A549 (cell line): ENCODE results near the gene MAP3K20. TPM values are rescaled to one million over a fixed set of nuclear protein-coding genes. Genes with fewer than 3 reads are reported as not detected.
"Not testable (repeated sequence)": the region's sequence is repeated elsewhere in the genome, so short reads cannot be mapped to it uniquely, and the experiment has no call there.

Experiments used
- ATAC-seq, 2 experiments: fragments of 200-7000 bp in 1 of 2; fragments of >200 bp in 1 of 2; cut with Nextera tagmentation in 1 of 2; cut with Tn5 transposase in 1 of 2; 3 replicates each; pipeline versions ENCODE4 v1.8.0 to v1.9.1; 2018 to 2020; ENCODE audit warnings: mild to moderate bottlenecking in 1 of 2, moderate library complexity in 1 of 2
- CTCF ChIA-PET: fragments of 300-600 bp; sonication (Branson Sonifier 250); formaldehyde crosslinking; extraction: SDS; loops from one replicate; lab custom pipeline; 2021; ENCODE audit warnings: antibody characterized with exemption, inconsistent platforms; lab: Yijun Ruan, JAX
- POLR2A ChIA-PET: fragments of 350-600 bp; formaldehyde crosslinking; extraction: SDS; loops from one replicate; lab custom pipeline; 2021; ENCODE audit warnings: antibody characterized with exemption, inconsistent platforms; lab: Yijun Ruan, JAX
- DNase-seq, 2 experiments: peaks; one replicate each; pipeline versions ENCODE4 v3.0.0 to v3.0.0-alpha.2; 2011 to 2016; ENCODE audit warnings: low read depth in 1 of 2, low spot score in 1 of 2
- FAIRE-seq: peaks from 2 replicates; lab custom pipeline; 2011; peaks lifted over from hg19 to GRCh38; lab: Jason Lieb, UNC
- H3K27ac ChIP-seq, 2 experiments: fragments of >200 bp; sonication (Bioruptor Twin); formaldehyde crosslinking; 3 replicates each; pipeline ENCODE4 v1.5.1; 2016 to 2017
- H3K4me1 ChIP-seq: fragments of >200 bp; sonication (Bioruptor Twin); formaldehyde crosslinking; 3 replicates; pipeline ENCODE4 v1.6.1; 2016
- H3K4me2 ChIP-seq: fragments of >200 bp; sonication (Bioruptor Twin); formaldehyde crosslinking; 3 replicates; pipeline ENCODE4 v1.6.1; 2016
- H3K4me3 ChIP-seq: fragments of >200 bp; sonication (Bioruptor Twin); formaldehyde crosslinking; 3 replicates; pipeline ENCODE4 v1.5.1; 2016
- H3K9me3 ChIP-seq: fragments of >200 bp; sonication (Bioruptor Twin); formaldehyde crosslinking; 3 replicates; pipeline ENCODE4 v1.6.1; 2016
- BCL3 ChIP-seq: fragments of >200 bp; sonication (Bioruptor Twin); formaldehyde crosslinking; IDR thresholded peaks from 3 replicates; pipeline ENCODE4 v1.6.1; 2016
- CTCF ChIP-seq: fragments of >200 bp; sonication (Bioruptor Twin); formaldehyde crosslinking; IDR thresholded peaks from 3 replicates; pipeline ENCODE4 v1.5.1; 2016
- EHF ChIP-seq: fragments of 250-450 bp; sonication (Bioruptor Pico); IDR thresholded peaks from 2 replicates; pipeline ENCODE4 v1.5.0; 2020; ENCODE audit warnings: mild to moderate bottlenecking
- EP300 ChIP-seq, 2 experiments: fragments of >200 bp; sonication (Bioruptor Twin); formaldehyde crosslinking; IDR thresholded peaks; 2 replicates in 1 of 2; 3 replicates in 1 of 2; pipeline ENCODE4 v1.6.1; 2016 to 2017
- ESRRA ChIP-seq: fragments of 150-350 bp; IDR thresholded peaks from 2 replicates; pipeline ENCODE4 v1.6.1; 2014; ENCODE audit warnings: mild to moderate bottlenecking, low read length, borderline replicate concordance
- FOSB ChIP-seq: fragments of 250-450 bp; sonication (Bioruptor Pico); IDR thresholded peaks from 2 replicates; pipeline ENCODE4 v1.5.0; 2020; ENCODE audit warnings: mild to moderate bottlenecking, moderate library complexity
- FOSL2 ChIP-seq, 2 experiments: fragments of 450-650 bp in 1 of 2; fragments of >200 bp in 1 of 2; sonication (Bioruptor Twin) in 1 of 2; formaldehyde crosslinking; IDR thresholded peaks; 2 replicates each; pipeline versions ENCODE4 v1.5.0 to v1.6.1; 2016 to 2020; ENCODE audit warnings: mild to moderate bottlenecking in 1 of 2, moderate library complexity in 1 of 2
- GATA3 ChIP-seq: IDR thresholded peaks from 2 replicates; pipeline ENCODE4 v1.6.1; 2012; ENCODE audit warnings: borderline replicate concordance
- HEYL ChIP-seq: fragments of 250-450 bp; sonication (Bioruptor Pico); IDR thresholded peaks from 2 replicates; pipeline ENCODE4 v1.8.0; 2021; ENCODE audit warnings: mild to moderate bottlenecking, moderate library complexity
- HOXB13 ChIP-seq: fragments of 250-450 bp; sonication (Bioruptor Pico); IDR thresholded peaks from 2 replicates; pipeline ENCODE4 v1.5.0; 2020; ENCODE audit warnings: low read depth, mild to moderate bottlenecking, moderate library complexity
- KDM5A ChIP-seq: fragments of 200-600 bp; sonication (generic); IDR thresholded peaks from 2 replicates; pipeline ENCODE4 v1.6.1; 2016; ENCODE audit warnings: antibody characterized with exemption, mild to moderate bottlenecking
- MAFK ChIP-seq: fragments of 450-650 bp; IDR thresholded peaks from 2 replicates; pipeline ENCODE4 v1.6.1; 2014; ENCODE audit not compliant: partially characterized antibody
- MYC ChIP-seq: IDR thresholded peaks from 2 replicates; pipeline ENCODE4 v1.6.1; 2012; ENCODE audit warnings: mild to moderate bottlenecking, inconsistent platforms, low read length, improper control_type of control experiment, borderline replicate concordance
- PBX3 ChIP-seq: IDR thresholded peaks from 2 replicates; pipeline ENCODE4 v1.6.1; 2012
- PHF8 ChIP-seq: fragments of 200-600 bp; sonication (generic); IDR thresholded peaks from 2 replicates; pipeline ENCODE4 v1.6.1; 2016; ENCODE audit warnings: low read depth, mild to moderate bottlenecking, antibody characterized with exemption, moderate library complexity, borderline replicate concordance
- RCOR1 ChIP-seq: fragments of 150-350 bp; IDR thresholded peaks from 2 replicates; pipeline ENCODE4 v1.6.1; 2014; ENCODE audit warnings: antibody characterized with exemption, low read length, low read depth
- SMC3 ChIP-seq: fragments of >200 bp; sonication (Bioruptor Twin); formaldehyde crosslinking; IDR thresholded peaks from 3 replicates; pipeline ENCODE4 v1.6.1; 2018; ENCODE audit warnings: inconsistent platforms
- ZSCAN20 ChIP-seq: fragments of 250-450 bp; sonication (Bioruptor Pico); IDR thresholded peaks from 2 replicates; pipeline ENCODE4 v1.8.0; 2022; ENCODE audit warnings: mild to moderate bottlenecking, moderate library complexity
- WGBS: methylation state at CpG from one replicate; pipeline ENCODE4 v1.1.6; 2017; ENCODE audit errors: missing lambda C conversion rate; 5-methylcytosine and 5-hydroxymethylcytosine counted together
- polyA plus RNA-seq, 4 experiments: library from polyadenylated mRNA; depleted of rRNA in 3 of 4; stranded (reverse); fragments of >200 nt; fragmentation: RNase III in 1 of 4; extraction: RNeasy Plus Mini Kit Qiagen cat#74134 plus additional on column Dnase treatment in 1 of 4; gene quantifications; 2 replicates in 3 of 4; 3 replicates in 1 of 4; pipeline ENCODE4 v1.2.3, GENCODE V29; 2011 to 2017
- TF ChIP-seq, protein P1 (sequence below): fragments of 250-450 bp; sonication (Bioruptor Pico); IDR thresholded peaks from 2 replicates; pipeline ENCODE4 v1.5.0; 2020; ENCODE audit warnings: low read depth, mild to moderate bottlenecking, moderate library complexity
- TF ChIP-seq, protein P2 (sequence below): IDR thresholded peaks from 2 replicates; pipeline ENCODE4 v1.6.1; 2012; ENCODE audit warnings: low read depth, borderline replicate concordance
- TF ChIP-seq, protein P3 (sequence below): fragments of 150-350 bp; IDR thresholded peaks from 2 replicates; pipeline ENCODE4 v1.6.1; 2014; ENCODE audit warnings: low read depth, mild to moderate bottlenecking, low read length
- TF ChIP-seq, protein P4 (sequence below): fragments of 250-450 bp; sonication (Bioruptor Pico); IDR thresholded peaks from 2 replicates; pipeline ENCODE4 v1.5.0; 2021; ENCODE audit warnings: mild to moderate bottlenecking, moderate library complexity, borderline replicate concordance

MAP3K20 gene
- polyA plus RNA-seq, 2 of the 4 experiments (the other 2 are of a cell fraction): 34.7 to 80.7 TPM

GRCh38 chr2:173092844-173093402 lies 17.3 kb downstream of the MAP3K20 start:
- ATAC-seq (no peak), DNase-seq (no peak), FAIRE-seq (no peak)
- no peaks in the 10 kb centered on the region for H3K9me3 ChIP-seq
- H3K4me2 ChIP-seq: no peak overlapping the region
- POLR2A ChIA-PET: no interaction called here
- CTCF ChIA-PET: interaction anchor here (1.2 to 3.5 kb wide), 4 partner anchors 14 to 117 kb away, joined by 3 to 26 read pairs (median 15); no protein-coding TSS in a partner anchor
- 94% methylated on average over 3 of the region's 3 CpGs for WGBS
- TF ChIP-seq FOSL2 (IDR thresholded peaks at IDR 0.05) (no peak), FOSL2 (CRISPR knock-in tag; IDR thresholded peaks at IDR 0.05) (no peak), EHF (CRISPR knock-in tag) (no peak), CTCF (no peak), GATA3 (no peak), ZSCAN20 (no peak), ESRRA (no peak), RCOR1 (no peak), KDM5A (no peak), MAFK (no peak)
- TF ChIP-seq, protein P1, sequence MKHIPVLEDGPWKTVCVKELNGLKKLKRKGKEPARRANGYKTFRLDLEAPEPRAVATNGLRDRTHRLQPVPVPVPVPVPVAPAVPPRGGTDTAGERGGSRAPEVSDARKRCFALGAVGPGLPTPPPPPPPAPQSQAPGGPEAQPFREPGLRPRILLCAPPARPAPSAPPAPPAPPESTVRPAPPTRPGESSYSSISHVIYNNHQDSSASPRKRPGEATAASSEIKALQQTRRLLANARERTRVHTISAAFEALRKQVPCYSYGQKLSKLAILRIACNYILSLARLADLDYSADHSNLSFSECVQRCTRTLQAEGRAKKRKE (CRISPR knock-in tag): no peak
- TF ChIP-seq, all 56 proteins: peak for 0
- Histone ChIP-seq H3K4me1 (peaks cover 50% of the 10 kb centered on the region), H3K27ac (no peak overlapping the region), H3K4me3 (no peak overlapping the region)

- 89% methylated on average over 2 of the region's 2 CpGs for WGBS
- FAIRE-seq, POLR2A ChIA-PET, H3K9me3 ChIP-seq, ATAC-seq, H3K4me2 ChIP-seq, H3K4me3 ChIP-seq, H3K27ac ChIP-seq, DNase-seq: not testable (repeated sequence)
- peaks cover 43% of the 10 kb centered on the region for H3K4me1 ChIP-seq
- CTCF ChIA-PET: interaction anchor here (2.0 kb wide), 2 partner anchors 66 to 117 kb away, joined by 7 to 8 read pairs; no protein-coding TSS in a partner anchor
Measured at GRCh38 chr2:173093617-173094016, 18.0 kb downstream of the MAP3K20 start.

GRCh38 chr2:173094731-173095130 lies 19.1 kb downstream of the MAP3K20 start:
- POLR2A ChIA-PET: no interaction called here
- Histone ChIP-seq H3K27ac (no peak overlapping the region), H3K4me1 (peaks cover 31% of the 10 kb centered on the region), H3K4me2 (peak overlapping the region; percentile 37), H3K4me3 (no peak overlapping the region), H3K9me3 (no peaks in the 10 kb centered on the region)
- CTCF ChIA-PET: interaction anchor here (2.0 kb wide), 2 partner anchors 68 to 116 kb away, joined by 7 to 8 read pairs; no protein-coding TSS in a partner anchor
- DNase-seq (no peak), FAIRE-seq (no peak), ATAC-seq (no peak)
- WGBS: 83% methylated on average over 1 of the region's 1 CpG
- TF ChIP-seq HEYL (no peak), SMC3 (no peak), PHF8 (no peak), RCOR1 (no peak), EP300 (IDR thresholded peaks at IDR 0.05) (no peak), BCL3 (no peak), MYC (no peak), HOXB13 (CRISPR knock-in tag) (no peak), FOSB (no peak), PBX3 (no peak)
- TF ChIP-seq, protein P2, sequence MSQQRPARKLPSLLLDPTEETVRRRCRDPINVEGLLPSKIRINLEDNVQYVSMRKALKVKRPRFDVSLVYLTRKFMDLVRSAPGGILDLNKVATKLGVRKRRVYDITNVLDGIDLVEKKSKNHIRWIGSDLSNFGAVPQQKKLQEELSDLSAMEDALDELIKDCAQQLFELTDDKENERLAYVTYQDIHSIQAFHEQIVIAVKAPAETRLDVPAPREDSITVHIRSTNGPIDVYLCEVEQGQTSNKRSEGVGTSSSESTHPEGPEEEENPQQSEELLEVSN: no peak
- TF ChIP-seq, protein P3, sequence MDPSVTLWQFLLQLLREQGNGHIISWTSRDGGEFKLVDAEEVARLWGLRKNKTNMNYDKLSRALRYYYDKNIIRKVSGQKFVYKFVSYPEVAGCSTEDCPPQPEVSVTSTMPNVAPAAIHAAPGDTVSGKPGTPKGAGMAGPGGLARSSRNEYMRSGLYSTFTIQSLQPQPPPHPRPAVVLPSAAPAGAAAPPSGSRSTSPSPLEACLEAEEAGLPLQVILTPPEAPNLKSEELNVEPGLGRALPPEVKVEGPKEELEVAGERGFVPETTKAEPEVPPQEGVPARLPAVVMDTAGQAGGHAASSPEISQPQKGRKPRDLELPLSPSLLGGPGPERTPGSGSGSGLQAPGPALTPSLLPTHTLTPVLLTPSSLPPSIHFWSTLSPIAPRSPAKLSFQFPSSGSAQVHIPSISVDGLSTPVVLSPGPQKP: no peak
- TF ChIP-seq, protein P1 (CRISPR knock-in tag): no peak
- TF ChIP-seq, protein P4, sequence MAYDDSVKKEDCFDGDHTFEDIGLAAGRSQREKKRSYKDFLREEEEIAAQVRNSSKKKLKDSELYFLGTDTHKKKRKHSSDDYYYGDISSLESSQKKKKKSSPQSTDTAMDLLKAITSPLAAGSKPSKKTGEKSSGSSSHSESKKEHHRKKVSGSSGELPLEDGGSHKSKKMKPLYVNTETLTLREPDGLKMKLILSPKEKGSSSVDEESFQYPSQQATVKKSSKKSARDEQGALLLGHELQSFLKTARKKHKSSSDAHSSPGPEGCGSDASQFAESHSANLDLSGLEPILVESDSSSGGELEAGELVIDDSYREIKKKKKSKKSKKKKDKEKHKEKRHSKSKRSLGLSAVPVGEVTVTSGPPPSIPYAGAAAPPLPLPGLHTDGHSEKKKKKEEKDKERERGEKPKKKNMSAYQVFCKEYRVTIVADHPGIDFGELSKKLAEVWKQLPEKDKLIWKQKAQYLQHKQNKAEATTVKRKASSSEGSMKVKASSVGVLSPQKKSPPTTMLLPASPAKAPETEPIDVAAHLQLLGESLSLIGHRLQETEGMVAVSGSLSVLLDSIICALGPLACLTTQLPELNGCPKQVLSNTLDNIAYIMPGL: no peak
